ENCODE measurements around the gene TSPAN18. TPM values are rescaled to one million over a fixed set of nuclear protein-coding genes. Genes with fewer than 3 reads are reported as not detected.

Gene TSPAN18
- total RNA-seq, 4 donors from 2014 or later: 0.95 to 4.5 (median 2.3) TPM

- H3K4me3 ChIP-seq (ENCODE audit: low read depth, poor library complexity, severe bottlenecking): no peak overlapping the region
- intact Hi-C loops (cut with DNase I; ENCODE audit: low total_unique reads): no loop called here
- WGBS, 2 donors: 78 to 100% methylated on average over 5 to 6 of the region's 6 CpGs
- no peak for DNase-seq (ENCODE audit: low spot score in 2 of 2)
- TF ChIP-seq, protein P1, sequence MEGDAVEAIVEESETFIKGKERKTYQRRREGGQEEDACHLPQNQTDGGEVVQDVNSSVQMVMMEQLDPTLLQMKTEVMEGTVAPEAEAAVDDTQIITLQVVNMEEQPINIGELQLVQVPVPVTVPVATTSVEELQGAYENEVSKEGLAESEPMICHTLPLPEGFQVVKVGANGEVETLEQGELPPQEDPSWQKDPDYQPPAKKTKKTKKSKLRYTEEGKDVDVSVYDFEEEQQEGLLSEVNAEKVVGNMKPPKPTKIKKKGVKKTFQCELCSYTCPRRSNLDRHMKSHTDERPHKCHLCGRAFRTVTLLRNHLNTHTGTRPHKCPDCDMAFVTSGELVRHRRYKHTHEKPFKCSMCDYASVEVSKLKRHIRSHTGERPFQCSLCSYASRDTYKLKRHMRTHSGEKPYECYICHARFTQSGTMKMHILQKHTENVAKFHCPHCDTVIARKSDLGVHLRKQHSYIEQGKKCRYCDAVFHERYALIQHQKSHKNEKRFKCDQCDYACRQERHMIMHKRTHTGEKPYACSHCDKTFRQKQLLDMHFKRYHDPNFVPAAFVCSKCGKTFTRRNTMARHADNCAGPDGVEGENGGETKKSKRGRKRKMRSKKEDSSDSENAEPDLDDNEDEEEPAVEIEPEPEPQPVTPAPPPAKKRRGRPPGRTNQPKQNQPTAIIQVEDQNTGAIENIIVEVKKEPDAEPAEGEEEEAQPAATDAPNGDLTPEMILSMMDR (IDR thresholded peaks at IDR 0.05): no peak
- no peak for TF ChIP-seq POLR2A (IDR thresholded peaks at IDR 0.05)
Observed at GRCh38 chr11:44809283-44809682, 82.5 kb downstream of the TSPAN18 start.

DNA sequence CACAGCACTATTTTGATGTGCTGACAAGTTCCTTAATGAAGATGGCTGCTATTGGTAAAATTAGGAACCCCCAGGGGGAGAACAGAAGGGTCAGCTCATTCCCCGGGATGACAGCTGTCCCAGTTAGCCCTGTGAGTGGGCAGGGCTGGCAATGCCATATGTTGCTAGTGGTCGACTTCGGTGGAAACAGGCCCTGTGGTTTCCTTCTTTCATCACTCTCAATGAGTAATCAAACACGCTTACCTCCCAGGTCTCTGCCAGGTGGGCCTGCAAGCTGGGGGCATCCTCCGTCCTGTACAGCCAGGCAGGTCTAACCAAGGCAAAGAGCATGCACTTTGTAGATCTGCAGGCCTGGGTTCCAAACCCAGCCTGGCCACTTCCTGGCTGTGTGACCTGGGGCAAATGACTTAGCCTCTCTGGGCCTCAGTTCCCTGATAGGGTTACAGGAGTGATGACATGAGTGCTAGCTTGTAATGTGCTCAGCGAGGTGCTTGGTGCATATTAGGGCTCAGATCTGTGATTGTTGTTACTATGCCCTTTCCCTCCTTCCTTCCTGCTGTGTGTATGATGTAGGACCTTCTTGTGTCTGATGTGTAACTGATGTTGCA is 85.2 kb downstream of the TSPAN18 start:
- no peak overlapping the region for H3K4me3 ChIP-seq (ENCODE audit: low read depth, poor library complexity, severe bottlenecking)
- intact Hi-C loops (cut with DNase I; ENCODE audit: low total_unique reads): no loop called here
- TF ChIP-seq, protein P1 (IDR thresholded peaks at IDR 0.05): no peak
- TF ChIP-seq POLR2A (IDR thresholded peaks at IDR 0.05): no peak
- 73 to 77% methylated on average over 6 of the region's 6 CpGs for WGBS, 2 donors
- no peak for DNase-seq (ENCODE audit: low spot score in 2 of 2)

DNA sequence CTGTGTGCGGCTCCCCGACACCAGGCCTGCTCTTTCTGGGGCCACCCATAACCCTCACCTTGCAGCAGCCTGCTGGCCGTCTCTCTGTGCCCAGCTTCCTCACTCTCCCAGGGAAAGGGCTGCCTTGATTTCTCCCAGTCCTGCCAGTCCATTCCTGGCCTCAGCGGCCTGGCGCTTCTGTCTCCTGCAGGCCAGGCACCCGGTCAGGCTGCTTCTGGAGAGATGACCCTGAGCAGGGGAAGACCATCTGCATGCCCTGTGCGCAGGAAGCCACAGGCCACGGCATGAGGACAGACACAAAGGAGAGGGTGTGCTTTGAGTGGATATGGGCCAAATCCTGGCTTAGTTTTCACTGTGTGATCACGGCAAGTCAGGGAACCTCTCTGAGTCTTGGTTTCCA is 86.2 kb downstream of the TSPAN18 start:
- intact Hi-C loops (cut with DNase I; ENCODE audit: low total_unique reads): no loop called here
- DNase-seq (ENCODE audit: low spot score in 2 of 2): no peak
- WGBS, 2 donors: 67 to 71% methylated on average over 9 of the region's 9 CpGs

GRCh38 chr11:44813401-44813800 is 86.6 kb downstream of the TSPAN18 start:
- 40 to 53% methylated on average over 4 of the region's 4 CpGs for WGBS, 2 donors
- no peak for DNase-seq (ENCODE audit: low spot score in 2 of 2)
- H3K4me3 ChIP-seq (ENCODE audit: low read depth, poor library complexity, severe bottlenecking): no peak overlapping the region
- TF ChIP-seq POLR2A (IDR thresholded peaks at IDR 0.05): no peak
- TF ChIP-seq, protein P1 (IDR thresholded peaks at IDR 0.05): no peak
- intact Hi-C loops (cut with DNase I; ENCODE audit: low total_unique reads): no loop called here

More for the DNA sequence above, 86.2 kb downstream of the TSPAN18 start:
- TF ChIP-seq, protein P1 (IDR thresholded peaks at IDR 0.05): no peak
- TF ChIP-seq POLR2A (IDR thresholded peaks at IDR 0.05): no peak
- no peak overlapping the region for H3K4me3 ChIP-seq (ENCODE audit: low read depth, poor library complexity, severe bottlenecking)

DNA sequence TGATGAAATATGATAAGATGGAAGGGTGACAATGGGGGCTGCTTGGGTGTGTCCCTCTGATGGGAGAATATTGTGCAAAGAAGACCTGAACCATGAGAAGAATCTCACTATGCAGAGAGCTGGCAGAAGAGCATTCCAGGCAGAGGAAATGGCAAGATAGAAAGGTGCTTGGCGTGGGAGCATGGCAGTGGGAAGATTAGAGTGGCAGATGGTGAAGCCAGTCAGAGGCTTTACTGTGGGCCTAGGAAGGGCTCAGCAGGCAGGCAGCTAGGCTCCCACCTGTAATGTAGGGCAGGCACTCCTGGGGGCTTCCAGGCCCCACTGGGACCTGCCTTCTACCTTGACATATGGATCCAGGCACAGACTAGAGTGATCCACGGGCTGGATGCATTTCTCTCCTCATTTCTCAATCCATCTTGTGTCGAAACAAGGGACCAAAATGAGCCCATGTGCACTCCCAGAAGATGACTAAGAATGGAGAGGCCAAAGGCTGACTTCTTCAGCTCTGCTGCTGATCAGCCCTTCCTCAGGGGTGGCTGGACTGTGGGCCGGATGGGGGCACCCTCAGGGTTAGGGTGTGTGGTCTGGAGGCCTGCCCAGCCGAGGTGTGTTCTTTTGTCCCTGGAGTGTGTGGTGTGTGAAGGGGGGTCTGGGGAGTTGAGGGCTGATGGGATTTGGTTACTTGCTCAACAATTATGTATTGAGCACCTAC is 88.3 kb downstream of the TSPAN18 start:
- 77 to 86% methylated on average over 5 of the region's 5 CpGs for WGBS, 2 donors
- TF ChIP-seq, protein P1 (IDR thresholded peaks at IDR 0.05): no peak
- no peak overlapping the region for H3K4me3 ChIP-seq (ENCODE audit: low read depth, poor library complexity, severe bottlenecking)
- intact Hi-C loops (cut with DNase I; ENCODE audit: low total_unique reads): no loop called here
- no peak for DNase-seq (ENCODE audit: low spot score in 2 of 2)
